ENCODE results near the gene CUL3. TPM values are rescaled to one million over a fixed set of nuclear protein-coding genes. Genes with fewer than 3 reads are reported as not detected.
"Not testable (repeated sequence)": the region's sequence is repeated elsewhere in the genome, so short reads cannot be mapped to it uniquely, and the experiment has no call there.

The CUL3 gene
- total RNA-seq, 1 donor from 2014 or later: 95.5 TPM

DNA sequence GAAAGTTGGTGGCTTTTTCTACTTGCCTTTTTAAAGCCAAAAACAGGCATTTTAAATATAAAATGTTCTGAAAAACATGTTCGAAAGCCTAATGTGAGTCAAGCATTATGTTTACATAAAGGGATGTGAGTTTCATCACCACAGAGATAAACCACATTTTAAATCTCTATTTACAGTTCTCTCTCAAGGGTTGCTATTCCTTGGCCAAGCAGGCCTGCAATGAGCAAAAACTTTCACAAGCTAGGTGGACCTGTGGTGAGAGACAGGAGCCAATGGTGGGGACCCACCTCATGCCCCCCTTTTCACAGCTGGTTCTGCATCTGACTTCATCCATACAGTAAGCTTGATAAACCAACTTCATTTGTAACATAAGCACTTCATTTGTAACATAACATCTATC lies 65.1 kb downstream of the CUL3 start:
- Mint-ChIP-seq H3K4me3 (ENCODE audit: unreplicated experiment) (no peak overlapping the region), H3K27me3 (ENCODE audit: low read depth, unreplicated experiment) (no peaks in the 10 kb centered on the region), H3K27ac (ENCODE audit: unreplicated experiment) (no peak overlapping the region), H3K9me3 (ENCODE audit: unreplicated experiment) (no peaks in the 10 kb centered on the region), H3K36me3 (ENCODE audit: low read depth, unreplicated experiment) (peaks cover 12% of the 10 kb centered on the region), H3K4me1 (ENCODE audit: low read depth, unreplicated experiment) (peaks cover 41% of the 10 kb centered on the region)
- TF ChIP-seq EZH2 (IDR thresholded peaks at IDR 0.05; ENCODE audit: insufficient read depth, low read length): no peak
- TF ChIP-seq, protein P1, sequence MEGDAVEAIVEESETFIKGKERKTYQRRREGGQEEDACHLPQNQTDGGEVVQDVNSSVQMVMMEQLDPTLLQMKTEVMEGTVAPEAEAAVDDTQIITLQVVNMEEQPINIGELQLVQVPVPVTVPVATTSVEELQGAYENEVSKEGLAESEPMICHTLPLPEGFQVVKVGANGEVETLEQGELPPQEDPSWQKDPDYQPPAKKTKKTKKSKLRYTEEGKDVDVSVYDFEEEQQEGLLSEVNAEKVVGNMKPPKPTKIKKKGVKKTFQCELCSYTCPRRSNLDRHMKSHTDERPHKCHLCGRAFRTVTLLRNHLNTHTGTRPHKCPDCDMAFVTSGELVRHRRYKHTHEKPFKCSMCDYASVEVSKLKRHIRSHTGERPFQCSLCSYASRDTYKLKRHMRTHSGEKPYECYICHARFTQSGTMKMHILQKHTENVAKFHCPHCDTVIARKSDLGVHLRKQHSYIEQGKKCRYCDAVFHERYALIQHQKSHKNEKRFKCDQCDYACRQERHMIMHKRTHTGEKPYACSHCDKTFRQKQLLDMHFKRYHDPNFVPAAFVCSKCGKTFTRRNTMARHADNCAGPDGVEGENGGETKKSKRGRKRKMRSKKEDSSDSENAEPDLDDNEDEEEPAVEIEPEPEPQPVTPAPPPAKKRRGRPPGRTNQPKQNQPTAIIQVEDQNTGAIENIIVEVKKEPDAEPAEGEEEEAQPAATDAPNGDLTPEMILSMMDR (IDR thresholded peaks at IDR 0.05; ENCODE audit: insufficient read depth, low read depth, low read length): no peak
- Histone ChIP-seq H3K36me3 (ENCODE audit: insufficient read depth, low read length) (no peaks in the 10 kb centered on the region), H3K4me1 (ENCODE audit: insufficient read depth, low read length) (peaks cover 18% of the 10 kb centered on the region), H3K79me2 (ENCODE audit: insufficient read depth, low read length) (peaks cover 100% of the 10 kb centered on the region), H2AFZ (ENCODE audit: low read depth, low read length) (no peak overlapping the region), H3K4me3 (ENCODE audit: insufficient read depth, low read depth, low read length) (no peak overlapping the region), H4K20me1 (ENCODE audit: insufficient read depth, low read length) (peaks cover 40% of the 10 kb centered on the region), H3K9me3 (ENCODE audit: insufficient read depth, low read depth, low read length) (no peaks in the 10 kb centered on the region), H3K27ac (ENCODE audit: low read depth, low read length) (peak overlapping the region; percentile 36), H3K27me3 (ENCODE audit: insufficient read depth, low read length) (no peaks in the 10 kb centered on the region), H3K9ac (ENCODE audit: low read length) (no peak overlapping the region), H3K4me2 (ENCODE audit: low read length) (peak overlapping the region; percentile 46)
- DNase-seq (ENCODE audit: low read depth) (peak; percentile 79), FAIRE-seq (no peak)

DNA sequence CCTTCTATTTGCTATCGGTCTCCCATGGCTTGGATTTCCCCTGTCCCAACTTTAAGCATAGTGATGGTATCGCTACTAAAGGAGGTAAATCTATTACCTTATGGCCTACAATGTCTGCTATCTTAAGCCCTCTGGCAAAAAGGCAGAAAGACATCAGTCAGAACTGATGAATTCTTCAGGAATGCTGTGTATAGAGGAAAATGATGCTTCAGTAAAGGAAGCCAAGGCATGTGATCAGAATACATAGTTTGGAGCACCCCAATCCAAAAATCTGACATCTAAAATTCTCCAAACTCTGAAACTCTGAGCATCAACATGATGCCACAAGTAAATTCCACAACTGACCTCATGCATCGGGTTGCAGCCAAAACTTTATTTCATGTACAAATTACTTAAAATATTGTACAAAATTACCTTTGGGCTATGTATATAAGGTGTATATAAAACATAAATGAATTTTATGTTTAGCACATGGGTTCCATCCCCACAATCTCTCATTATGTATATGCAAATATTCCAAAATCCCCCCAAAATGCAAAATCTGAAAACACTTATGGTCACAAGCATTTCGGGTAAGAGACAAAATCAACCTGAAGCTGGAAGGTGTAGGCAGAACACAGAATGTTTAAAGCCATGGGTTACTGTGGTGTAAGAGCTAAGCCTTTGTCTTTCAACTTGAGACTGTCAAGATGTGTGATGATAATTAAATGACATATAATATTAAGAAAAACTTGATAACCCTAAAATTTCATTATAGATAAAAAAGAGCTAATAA lies 66.2 kb downstream of the CUL3 start:
- no peaks in the 10 kb centered on the region for H3K27me3 Mint-ChIP-seq (ENCODE audit: low read depth, unreplicated experiment)
- FAIRE-seq: peak; percentile 9
- H3K4me1 Mint-ChIP-seq (ENCODE audit: low read depth, unreplicated experiment): peaks cover 34% of the 10 kb centered on the region
- H3K79me2 ChIP-seq (ENCODE audit: insufficient read depth, low read length): peaks cover 98% of the 10 kb centered on the region
- peak overlapping the region; percentile 40 for H3K27ac ChIP-seq (ENCODE audit: low read depth, low read length)
- no peaks in the 10 kb centered on the region for H3K27me3 ChIP-seq (ENCODE audit: insufficient read depth, low read length)
- no peak overlapping the region for H3K9ac ChIP-seq (ENCODE audit: low read length)
- H3K4me1 ChIP-seq (ENCODE audit: insufficient read depth, low read length): peaks cover 19% of the 10 kb centered on the region
- peak overlapping the region; percentile 14 for H3K27ac Mint-ChIP-seq (ENCODE audit: unreplicated experiment)
- H3K4me3 ChIP-seq (ENCODE audit: insufficient read depth, low read depth, low read length): no peak overlapping the region
- no peak overlapping the region for H2AFZ ChIP-seq (ENCODE audit: low read depth, low read length)
- H3K4me3 Mint-ChIP-seq (ENCODE audit: unreplicated experiment): peak overlapping the region; percentile 10
- peaks cover 41% of the 10 kb centered on the region for H4K20me1 ChIP-seq (ENCODE audit: insufficient read depth, low read length)
- H3K36me3 ChIP-seq (ENCODE audit: insufficient read depth, low read length): peaks cover under 1% of the 10 kb centered on the region
- DNase-seq (ENCODE audit: low read depth): peak; percentile 83
- TF ChIP-seq, protein P1 (IDR thresholded peaks at IDR 0.05; ENCODE audit: insufficient read depth, low read depth, low read length): no peak
- TF ChIP-seq EZH2 (IDR thresholded peaks at IDR 0.05; ENCODE audit: insufficient read depth, low read length): no peak
- no peaks in the 10 kb centered on the region for H3K9me3 ChIP-seq (ENCODE audit: insufficient read depth, low read depth, low read length)
- H3K36me3 Mint-ChIP-seq (ENCODE audit: low read depth, unreplicated experiment): peaks cover 7% of the 10 kb centered on the region
- H3K4me2 ChIP-seq (ENCODE audit: low read length): no peak overlapping the region
- H3K9me3 Mint-ChIP-seq (ENCODE audit: unreplicated experiment): no peaks in the 10 kb centered on the region

DNA sequence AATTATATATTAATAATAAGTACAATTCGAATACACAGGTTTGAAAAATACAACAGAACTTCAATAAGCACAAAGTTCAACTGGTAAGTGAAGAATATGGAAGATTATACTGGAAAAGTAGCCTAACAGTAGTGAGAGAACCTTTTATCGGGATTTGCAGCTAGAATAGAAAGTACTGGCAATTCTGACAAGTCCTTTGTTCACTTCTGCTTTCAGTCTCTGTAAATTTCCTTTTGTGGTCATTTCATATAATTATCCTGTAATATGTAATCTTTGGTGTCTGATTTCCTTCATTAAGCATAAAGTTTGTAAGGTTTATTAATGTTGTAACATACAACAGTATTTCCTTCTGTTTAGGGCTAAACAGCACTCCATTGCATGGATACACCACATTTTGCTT lies 67.2 kb downstream of the CUL3 start:
- TF ChIP-seq, protein P1 (IDR thresholded peaks at IDR 0.05; ENCODE audit: insufficient read depth, low read depth, low read length): no peak
- TF ChIP-seq EZH2 (IDR thresholded peaks at IDR 0.05; ENCODE audit: insufficient read depth, low read length): no peak
- DNase-seq (ENCODE audit: low read depth): no peak
- H4K20me1 ChIP-seq (ENCODE audit: insufficient read depth, low read length): peaks cover 38% of the 10 kb centered on the region
- H3K4me2 ChIP-seq (ENCODE audit: low read length): no peak overlapping the region
- Mint-ChIP-seq H3K4me1 (ENCODE audit: low read depth, unreplicated experiment) (peaks cover 34% of the 10 kb centered on the region), H3K36me3 (ENCODE audit: low read depth, unreplicated experiment) (peaks cover 5% of the 10 kb centered on the region), H3K27me3 (ENCODE audit: low read depth, unreplicated experiment) (no peaks in the 10 kb centered on the region), H3K4me3 (ENCODE audit: unreplicated experiment) (no peak overlapping the region), H3K9me3 (ENCODE audit: unreplicated experiment) (no peaks in the 10 kb centered on the region), H3K27ac (ENCODE audit: unreplicated experiment) (peak overlapping the region; percentile 14)
- no peaks in the 10 kb centered on the region for H3K27me3 ChIP-seq (ENCODE audit: insufficient read depth, low read length)
- H3K27ac ChIP-seq (ENCODE audit: low read depth, low read length): no peak overlapping the region
- H3K4me1 ChIP-seq (ENCODE audit: insufficient read depth, low read length): peaks cover 23% of the 10 kb centered on the region
- no peak overlapping the region for H3K4me3 ChIP-seq (ENCODE audit: insufficient read depth, low read depth, low read length)
- H2AFZ ChIP-seq (ENCODE audit: low read depth, low read length): no peak overlapping the region
- no peak for FAIRE-seq
- H3K36me3 ChIP-seq (ENCODE audit: insufficient read depth, low read length): peaks cover 7% of the 10 kb centered on the region
- no peak overlapping the region for H3K9ac ChIP-seq (ENCODE audit: low read length)
- no peaks in the 10 kb centered on the region for H3K9me3 ChIP-seq (ENCODE audit: insufficient read depth, low read depth, low read length)
- H3K79me2 ChIP-seq (ENCODE audit: insufficient read depth, low read length): peaks cover 98% of the 10 kb centered on the region

DNA sequence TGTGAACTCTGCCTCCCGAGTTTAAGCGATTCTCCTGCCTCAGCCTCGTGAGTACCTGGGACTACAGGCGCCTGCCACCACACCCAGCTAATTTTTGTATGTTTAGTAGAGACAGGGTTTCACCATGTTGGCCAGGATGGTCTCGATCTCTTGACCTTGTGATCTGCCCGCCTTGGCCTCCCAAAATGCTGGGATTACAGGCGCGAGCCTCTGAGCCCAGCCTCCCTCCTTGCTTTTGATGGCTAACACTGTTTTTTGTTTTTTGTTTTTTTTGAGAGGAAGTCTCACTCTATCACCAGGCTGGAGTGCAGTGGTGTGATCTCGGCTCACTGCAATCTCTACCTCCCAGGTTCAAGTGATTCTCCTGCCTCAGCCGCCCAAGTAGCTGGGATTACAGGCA lies 68.8 kb downstream of the CUL3 start:
- not testable (repeated sequence) for H3K27ac Mint-ChIP-seq (ENCODE audit: unreplicated experiment); H3K27me3 Mint-ChIP-seq (ENCODE audit: low read depth, unreplicated experiment)

More for the DNA sequence above, 68.8 kb downstream of the CUL3 start:
- not testable (repeated sequence) for H3K36me3 ChIP-seq (ENCODE audit: insufficient read depth, low read length); H3K9ac ChIP-seq (ENCODE audit: low read length); H3K4me3 Mint-ChIP-seq (ENCODE audit: unreplicated experiment); H2AFZ ChIP-seq (ENCODE audit: low read depth, low read length); H3K27ac ChIP-seq (ENCODE audit: low read depth, low read length); H3K4me2 ChIP-seq (ENCODE audit: low read length); H3K9me3 ChIP-seq (ENCODE audit: insufficient read depth, low read depth, low read length); DNase-seq (ENCODE audit: low read depth); FAIRE-seq; H3K9me3 Mint-ChIP-seq (ENCODE audit: unreplicated experiment); H3K27me3 ChIP-seq (ENCODE audit: insufficient read depth, low read length); H3K4me3 ChIP-seq (ENCODE audit: insufficient read depth, low read depth, low read length); H3K36me3 Mint-ChIP-seq (ENCODE audit: low read depth, unreplicated experiment)
- peaks cover 35% of the 10 kb centered on the region for H3K4me1 Mint-ChIP-seq (ENCODE audit: low read depth, unreplicated experiment)
- peaks cover 38% of the 10 kb centered on the region for H4K20me1 ChIP-seq (ENCODE audit: insufficient read depth, low read length)
- peaks cover 23% of the 10 kb centered on the region for H3K4me1 ChIP-seq (ENCODE audit: insufficient read depth, low read length)
- peaks cover 86% of the 10 kb centered on the region for H3K79me2 ChIP-seq (ENCODE audit: insufficient read depth, low read length)

Data from astrocyte (in vitro differentiated cells and primary cell).